Right lobe of liver (tissue), 6 donors: ENCODE results near the gene NFATC3. TPM values are rescaled to one million over a fixed set of nuclear protein-coding genes. Genes with fewer than 3 reads are reported as not detected.

Experiments
- ATAC-seq, 4 donors: fragments of 200-7000 bp; cut with Tn5 transposase; one replicate each; pipeline ENCODE4 v1.9.1; 2020; ENCODE audit warnings: mild to moderate bottlenecking in 4 of 4, moderate library complexity in 4 of 4
- DNase-seq, 3 donors: peaks; one replicate each; pipeline ENCODE4 v3.0.0-alpha.2; 2020
- H3K27ac ChIP-seq, 3 donors: fragments of 200-600 bp; one replicate each; pipeline ENCODE4 v1.8.0; 2022
- H3K27me3 ChIP-seq, 2 donors: fragments of 200-600 bp; one replicate each; pipeline ENCODE4 v1.8.0; 2022
- H3K36me3 ChIP-seq, 4 donors: fragments of 200-600 bp; sonication (generic) in 1 of 4; one replicate each; pipeline versions ENCODE4 v1.5.1 to v1.8.0; 2017 to 2022; ENCODE audit warnings: control low read depth in 1 of 4
- H3K4me1 ChIP-seq, 4 donors: fragments of 200-600 bp; sonication (generic) in 1 of 4; one replicate each; pipeline versions ENCODE4 v1.5.1 to v1.8.0; 2017 to 2022; ENCODE audit warnings: control low read depth in 1 of 4
- H3K4me3 ChIP-seq, 3 donors: fragments of 200-600 bp; one replicate each; pipeline ENCODE4 v1.8.0; 2022
- H3K9me3 ChIP-seq, 4 donors: fragments of 200-600 bp; sonication (generic) in 1 of 4; one replicate each; pipeline versions ENCODE4 v1.5.1 to v1.8.0; 2017 to 2022; ENCODE audit warnings: control low read depth in 1 of 4
- CTCF ChIP-seq, 4 donors: fragments of 200-600 bp in 3 of 4; fragments of 450-650 bp in 1 of 4; IDR thresholded peaks; one replicate each; pipeline versions ENCODE4 v1.5.1 to v1.8.0; 2016 to 2022; ENCODE audit warnings: antibody characterized with exemption in 4 of 4, mild to moderate bottlenecking in 2 of 4
- POLR2A ChIP-seq: fragments of 450-650 bp; IDR thresholded peaks from one replicate; pipeline ENCODE4 v1.6.1; 2017; ENCODE audit warnings: antibody characterized with exemption, mild to moderate bottlenecking
- WGBS: methylation state at CpG from one replicate; pipeline ENCODE4 v1.1.6; 2018; ENCODE audit warnings: low coverage, low lambda C conversion rate; ENCODE audit not compliant: insufficient coverage; ENCODE audit errors: missing lambda C conversion rate; 5-methylcytosine and 5-hydroxymethylcytosine counted together
- intact Hi-C, 2 donors: fragments of 100-400 bp; cut with DNase I; formaldehyde crosslinking; loops; one replicate each; pipeline versions ENCODE4 v1.11.2 to v1.14.1; 2022
- total RNA-seq, 6 experiments: library from RNA; depleted of rRNA in 2 of 6; stranded (reverse); fragments of >200 nt in 2 of 6; fragmentation: NEBNext Ultra II Directional in 3 of 6; extraction: Animal tissue kit (Norgen Biotek cat#: 25700) in 3 of 6; gene quantifications; one replicate each; pipeline versions ENCODE4 v1.1.0 to v1.2.4, GENCODE V29; 2016 to 2023
- donor health status: DM: no; HTN: yes; CAD: no.
- donor health status: DM: no; HTN: no; CAD: no.
- donor health status: DM: no; HTN: no; CAD: no.
- donor health status: DM: no; HTN: yes; CAD: no.
- donor health status: DM: no; HTN: yes; CAD: no.

Gene NFATC3
- total RNA-seq, 6 experiments from 2014 or later: 19.9 to 30.1 (median 25.1) TPM

DNA sequence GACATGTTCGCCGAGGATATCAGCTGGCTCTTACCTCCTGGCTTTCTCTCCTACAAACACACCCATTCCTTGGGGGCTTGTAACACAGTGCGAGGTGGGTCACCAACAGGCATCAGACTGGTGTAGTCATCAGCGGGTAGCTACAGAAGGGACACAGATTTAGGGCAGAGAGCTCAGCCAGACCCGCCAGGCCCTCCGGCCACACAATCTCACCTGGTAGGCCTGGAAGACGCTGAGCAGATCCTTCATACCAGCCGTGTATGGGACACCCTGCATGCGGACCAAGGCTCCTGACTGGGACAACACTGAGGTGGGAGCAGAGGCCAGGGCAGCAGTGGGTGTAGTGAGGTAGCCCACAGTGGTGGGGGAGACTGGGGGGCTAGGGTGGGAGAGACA lies 145.0 kb downstream of the NFATC3 start:
- WGBS: 50% methylated on average over 3 of the region's 9 CpGs
- no peaks in the 10 kb centered on the region for H3K27me3 ChIP-seq
- peak in 1 of 3 donors; percentile 39 for DNase-seq
- H3K4me1 ChIP-seq: peaks cover 0 to 47% (median 21%) of the 10 kb centered on the region in 4 donors
- H3K4me3 ChIP-seq: no peak overlapping the region
- peaks cover 0 to 51% (median 25%) of the 10 kb centered on the region in 4 donors for H3K36me3 ChIP-seq
- H3K27ac ChIP-seq: no peak overlapping the region
- TF ChIP-seq POLR2A (no peak), CTCF (IDR thresholded peaks at IDR 0.05) (no peak)
- no peaks in the 10 kb centered on the region for H3K9me3 ChIP-seq
- intact Hi-C loops: loop anchor here (10.0 kb wide), 2 partner anchors 145 to 155 kb away; partner anchors contain the start of gene NFATC3 (in 1 of the 2)
- no peak for ATAC-seq

DNA sequence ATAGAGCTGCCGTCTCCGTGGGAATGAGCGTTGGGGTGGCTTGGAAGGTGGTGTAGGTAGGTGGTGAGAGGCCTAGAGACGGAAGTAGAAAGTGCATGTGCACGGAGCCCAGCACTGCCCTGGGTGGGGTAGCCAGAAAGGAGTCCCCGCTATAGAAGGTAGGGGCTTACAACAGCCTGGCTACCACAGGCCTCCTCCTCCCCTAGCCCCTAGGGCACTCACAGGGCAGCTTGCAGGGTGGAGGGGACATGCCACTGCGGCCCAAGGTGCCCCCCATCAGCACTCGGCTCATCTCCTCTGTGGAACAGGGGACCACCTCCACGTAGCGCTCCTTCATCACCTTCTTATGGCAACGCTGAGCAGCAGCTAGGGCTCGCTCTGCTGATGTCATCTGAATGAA lies 145.8 kb downstream of the NFATC3 start:
- TF ChIP-seq CTCF (IDR thresholded peaks at IDR 0.05) (no peak), POLR2A (no peak)
- Histone ChIP-seq H3K36me3 (peaks cover 0 to 51% (median 25%) of the 10 kb centered on the region in 4 donors), H3K4me3 (no peak overlapping the region), H3K27ac (no peak overlapping the region), H3K27me3 (no peaks in the 10 kb centered on the region), H3K4me1 (peaks cover 0 to 47% (median 21%) of the 10 kb centered on the region in 4 donors), H3K9me3 (no peaks in the 10 kb centered on the region)
- DNase-seq: peak in 1 of 3 donors; percentile 47
- 84% methylated on average over 5 of the region's 12 CpGs for WGBS
- no peak for ATAC-seq
- intact Hi-C loops: loop anchor here (10.0 kb wide), 2 partner anchors 146 to 156 kb away; partner anchors contain the start of gene NFATC3 (in 1 of the 2)

DNA sequence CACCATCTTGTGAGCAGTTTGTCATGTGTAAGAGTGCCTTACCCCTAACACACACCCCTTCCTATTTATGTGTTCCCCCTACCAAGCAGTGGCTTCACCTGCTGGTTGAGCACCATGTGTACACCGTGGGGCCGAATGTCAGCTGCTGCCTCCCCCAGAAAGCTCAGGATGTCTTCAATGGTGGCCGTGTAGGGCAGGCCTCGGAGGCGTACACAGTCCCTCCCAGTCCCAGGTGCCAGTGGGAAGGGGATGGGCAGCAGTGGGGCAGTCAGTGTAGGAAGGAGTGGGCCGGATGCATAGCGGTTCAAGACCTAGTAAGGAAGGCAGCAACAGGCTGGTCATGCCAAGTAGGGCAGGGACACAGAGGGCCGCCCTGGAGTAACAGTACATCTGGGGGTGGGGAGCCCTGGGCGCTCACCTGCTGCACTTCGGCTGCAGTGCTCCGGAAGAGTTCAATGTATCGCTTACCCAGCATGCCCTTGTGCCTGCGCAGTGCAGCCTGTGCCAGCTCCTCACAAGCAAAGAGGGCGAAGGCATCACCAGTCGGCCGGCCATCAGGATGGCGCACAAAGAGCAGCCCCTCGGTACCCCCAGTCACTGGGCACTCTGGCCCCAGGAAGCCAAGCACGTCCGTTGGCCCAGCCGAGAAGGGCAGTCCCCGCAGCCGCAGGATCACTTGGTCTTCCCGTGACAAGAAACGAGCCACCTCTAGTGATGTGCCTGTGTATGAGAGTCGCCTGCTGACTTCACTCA lies 146.4 kb downstream of the NFATC3 start:
- H3K9me3 ChIP-seq: no peaks in the 10 kb centered on the region
- ATAC-seq (no peak), DNase-seq (peak in 1 of 3 donors; percentile 56)
- H3K4me3 ChIP-seq: no peak overlapping the region
- peaks cover 0 to 51% (median 25%) of the 10 kb centered on the region in 4 donors for H3K36me3 ChIP-seq
- H3K27me3 ChIP-seq: no peaks in the 10 kb centered on the region
- WGBS: 52% methylated on average over 5 of the region's 26 CpGs
- peaks cover 0 to 42% (median 21%) of the 10 kb centered on the region in 4 donors for H3K4me1 ChIP-seq
- intact Hi-C loops: loop anchor here (10.0 kb wide), 2 partner anchors 147 to 157 kb away; partner anchors contain the start of gene NFATC3 (in 1 of the 2)
- H3K27ac ChIP-seq: no peak overlapping the region
- TF ChIP-seq POLR2A: no peak
- no peak for TF ChIP-seq CTCF (IDR thresholded peaks at IDR 0.05)

DNA sequence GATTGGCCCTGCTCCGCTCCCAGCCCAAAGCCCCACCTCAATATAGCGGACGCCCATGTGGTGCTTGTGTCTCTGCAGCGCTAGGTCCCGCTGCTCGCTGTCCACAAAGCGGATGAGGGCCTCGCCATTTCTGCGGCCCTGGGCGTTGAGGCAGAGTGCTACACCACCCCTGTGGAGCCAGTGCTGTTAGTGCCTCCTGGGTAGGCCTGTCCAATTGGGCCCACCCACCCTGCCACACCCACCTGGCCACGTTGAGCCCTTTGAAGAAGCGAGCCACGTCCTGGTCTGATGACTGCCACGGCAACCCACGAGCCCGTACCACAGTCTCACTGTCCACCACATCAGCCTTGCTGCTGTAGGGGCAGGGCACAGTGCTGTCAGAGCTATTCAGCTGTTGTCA lies 147.2 kb downstream of the NFATC3 start:
- peaks cover 0 to 35% (median 18%) of the 10 kb centered on the region in 4 donors for H3K4me1 ChIP-seq
- H3K36me3 ChIP-seq: peaks cover 0 to 51% (median 25%) of the 10 kb centered on the region in 4 donors
- intact Hi-C loops: loop anchor here (10.0 kb wide), 2 partner anchors 148 to 158 kb away; partner anchors contain the start of gene NFATC3 (in 1 of the 2)
- TF ChIP-seq CTCF (IDR thresholded peaks at IDR 0.05) (no peak), POLR2A (no peak)
- ATAC-seq (no peak), DNase-seq (peak in 2 of 3 donors; percentile 46 to 60)
- no peak overlapping the region for H3K4me3 ChIP-seq
- no peak overlapping the region for H3K27ac ChIP-seq
- WGBS: no CpG with 5 or more reads among the region's 16 CpGs
- no peaks in the 10 kb centered on the region for H3K27me3 ChIP-seq
- H3K9me3 ChIP-seq: no peaks in the 10 kb centered on the region
